HepG2 (cell line): ENCODE data around the gene SAMD4B.

Experiments
- EP300 ChIP-seq, 3 experiments: sonication (generic) in 1 of 3; formaldehyde crosslinking in 1 of 3; IDR thresholded peaks; 2 replicates each; pipeline versions ENCODE4 v1.5.1 to v1.6.1; 2011 to 2020; ENCODE audit warnings: low read depth in 2 of 3, low read length in 2 of 3, borderline replicate concordance in 1 of 3, improper control_type of control experiment in 1 of 3, mild to moderate bottlenecking in 1 of 3, missing genetic modification reagents in 1 of 3, moderate library complexity in 1 of 3
- FOSL1 ChIP-seq: sonication (generic); formaldehyde crosslinking; IDR thresholded peaks from 2 replicates; pipeline ENCODE4 v1.9.0; 2021; ENCODE audit warnings: missing genetic modification reagents, borderline replicate concordance
- IRF1 ChIP-seq: sonication (generic); formaldehyde crosslinking; IDR thresholded peaks from 2 replicates; pipeline ENCODE4 v1.4.0; 2020; ENCODE audit warnings: low read depth, mild to moderate bottlenecking, missing genetic modification reagents
- POLR2A ChIP-seq, 2 experiments: IDR thresholded peaks; 2 replicates each; pipeline ENCODE4 v1.6.1; 2011; ENCODE audit warnings: low read depth in 2 of 2, low read length in 2 of 2, mild to moderate bottlenecking in 1 of 2, moderate library complexity in 1 of 2; ENCODE audit not compliant: insufficient read depth in 1 of 2
- RERE ChIP-seq: IDR thresholded peaks from 2 replicates; pipeline ENCODE4 v1.6.1; 2016; ENCODE audit warnings: low read depth, missing genetic modification reagents, missing compliant biosample characterization
- SP1 ChIP-seq, 2 experiments: fragments of 450-650 bp in 1 of 2; sonication (generic) in 1 of 2; formaldehyde crosslinking in 1 of 2; IDR thresholded peaks; 2 replicates each; pipeline versions ENCODE4 v1.4.0 to v1.6.1; 2016 to 2020; ENCODE audit warnings: missing genetic modification reagents in 1 of 2
- TOE1 ChIP-seq: sonication (generic); formaldehyde crosslinking; IDR thresholded peaks from 2 replicates; pipeline ENCODE4 v1.4.0; 2020; ENCODE audit warnings: mild to moderate bottlenecking, missing genetic modification reagents
- ZKSCAN5 ChIP-seq: sonication (generic); formaldehyde crosslinking; IDR thresholded peaks from 2 replicates; pipeline ENCODE4 v1.5.1; 2020; ENCODE audit warnings: mild to moderate bottlenecking, missing genetic modification reagents
- ZNF776 ChIP-seq: sonication (generic); formaldehyde crosslinking; IDR thresholded peaks from 2 replicates; pipeline ENCODE4 v1.4.0; 2020; ENCODE audit warnings: mild to moderate bottlenecking, missing genetic modification reagents
- ZNF781 ChIP-seq: sonication (generic); formaldehyde crosslinking; IDR thresholded peaks from 2 replicates; pipeline ENCODE4 v1.5.1; 2020; ENCODE audit warnings: borderline replicate concordance, mild to moderate bottlenecking, missing genetic modification reagents; ENCODE audit errors: not compliant biosample characterization
- TF ChIP-seq, protein P1 (sequence below): sonication (generic); formaldehyde crosslinking; IDR thresholded peaks from 2 replicates; pipeline ENCODE4 v1.5.0; 2020; ENCODE audit warnings: mild to moderate bottlenecking, missing genetic modification reagents, moderate library complexity

- no peak for TF ChIP-seq EP300 (IDR thresholded peaks at IDR 0.05; ENCODE audit: low read depth in 2 of 2, low read length in 2 of 2)
- TF ChIP-seq EP300 (CRISPR knock-in tag; IDR thresholded peaks at IDR 0.05; ENCODE audit: borderline replicate concordance): no peak
- TF ChIP-seq ZNF781 (CRISPR knock-in tag): no peak
- TF ChIP-seq, protein P1, sequence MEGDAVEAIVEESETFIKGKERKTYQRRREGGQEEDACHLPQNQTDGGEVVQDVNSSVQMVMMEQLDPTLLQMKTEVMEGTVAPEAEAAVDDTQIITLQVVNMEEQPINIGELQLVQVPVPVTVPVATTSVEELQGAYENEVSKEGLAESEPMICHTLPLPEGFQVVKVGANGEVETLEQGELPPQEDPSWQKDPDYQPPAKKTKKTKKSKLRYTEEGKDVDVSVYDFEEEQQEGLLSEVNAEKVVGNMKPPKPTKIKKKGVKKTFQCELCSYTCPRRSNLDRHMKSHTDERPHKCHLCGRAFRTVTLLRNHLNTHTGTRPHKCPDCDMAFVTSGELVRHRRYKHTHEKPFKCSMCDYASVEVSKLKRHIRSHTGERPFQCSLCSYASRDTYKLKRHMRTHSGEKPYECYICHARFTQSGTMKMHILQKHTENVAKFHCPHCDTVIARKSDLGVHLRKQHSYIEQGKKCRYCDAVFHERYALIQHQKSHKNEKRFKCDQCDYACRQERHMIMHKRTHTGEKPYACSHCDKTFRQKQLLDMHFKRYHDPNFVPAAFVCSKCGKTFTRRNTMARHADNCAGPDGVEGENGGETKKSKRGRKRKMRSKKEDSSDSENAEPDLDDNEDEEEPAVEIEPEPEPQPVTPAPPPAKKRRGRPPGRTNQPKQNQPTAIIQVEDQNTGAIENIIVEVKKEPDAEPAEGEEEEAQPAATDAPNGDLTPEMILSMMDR (CRISPR knock-in tag): no peak
- TF ChIP-seq POLR2A (IDR thresholded peaks at IDR 0.05; ENCODE audit: insufficient read depth in 1 of 2, low read depth in 2 of 2, low read length in 2 of 2): no peak; a peak in 1 of 4 replicates
- TF ChIP-seq ZKSCAN5 (CRISPR knock-in tag): no peak
- no peak for TF ChIP-seq RERE (CRISPR knock-in tag)
- no peak for TF ChIP-seq ZNF776 (CRISPR knock-in tag)
- TF ChIP-seq FOSL1 (CRISPR knock-in tag): no peak
- TF ChIP-seq TOE1 (CRISPR knock-in tag): no peak
- no peak for TF ChIP-seq SP1 (IDR thresholded peaks at IDR 0.05)
- TF ChIP-seq SP1 (CRISPR knock-in tag; IDR thresholded peaks at IDR 0.05): no peak
- no peak for TF ChIP-seq IRF1 (CRISPR knock-in tag)
Observed at GRCh38 chr19:39407660-39408391, 65.6 kb downstream of the SAMD4B start.
